Endothelial cell of hepatic sinusoid (primary cell): ENCODE results near the gene SMARCB1.

ENCODE experiments used
- in situ Hi-C: cut with HindIII; loops from 2 replicates; pipeline ENCODE4 v1.10.0; 2017; ENCODE audit warnings: low sequenced_read_pairs

The SMARCB1 gene

GRCh38 chr22:23760056-23760455 is 26.7 kb upstream of the SMARCB1 start:
- in situ Hi-C loops, result loop anchor here (5.0 kb wide), 1 partner anchor 77 kb away; the partner anchor contains the start of gene DERL3

GRCh38 chr22:23762842-23763578 is 23.8 kb upstream of the SMARCB1 start, which contains the start of gene C22orf15:
C22orf15 (plus strand) TSS chr22:23762990; CDS start chr22:23763307, 317 bp downstream.
- in situ Hi-C loops, result loop anchor here (5.0 kb wide), 1 partner anchor 74 kb away; the partner anchor contains the start of gene DERL3

- in situ Hi-C loops, result loop anchor here (5.0 kb wide), 1 partner anchor 74 kb away; the partner anchor contains the start of gene DERL3
Measured at GRCh38 chr22:23763579-23763945, 23.2 kb upstream of the SMARCB1 start.

DNA sequence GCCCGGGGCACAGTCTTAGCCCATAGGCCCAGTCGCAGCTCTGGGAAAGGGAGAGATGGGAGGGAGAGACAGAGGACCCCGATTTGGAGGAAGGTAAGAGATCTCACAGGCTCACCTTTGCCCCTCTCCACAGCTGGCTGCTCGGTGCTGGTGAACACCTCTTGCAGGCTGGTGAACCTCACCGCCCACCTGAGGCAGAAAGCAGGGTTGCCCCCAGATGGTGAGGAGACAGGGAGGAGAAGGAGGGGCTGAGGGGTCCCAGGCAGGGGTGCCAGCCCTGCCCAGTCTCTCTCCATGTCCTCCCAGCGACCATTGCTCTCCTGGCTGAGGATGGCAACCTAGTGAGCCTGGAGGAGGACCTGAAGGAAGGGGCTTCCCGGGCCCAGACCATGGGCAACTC is 22.8 kb upstream of the SMARCB1 start:
- in situ Hi-C loops, result loop anchor here (5.0 kb wide), 1 partner anchor 73 kb away; the partner anchor contains the start of gene DERL3

DNA sequence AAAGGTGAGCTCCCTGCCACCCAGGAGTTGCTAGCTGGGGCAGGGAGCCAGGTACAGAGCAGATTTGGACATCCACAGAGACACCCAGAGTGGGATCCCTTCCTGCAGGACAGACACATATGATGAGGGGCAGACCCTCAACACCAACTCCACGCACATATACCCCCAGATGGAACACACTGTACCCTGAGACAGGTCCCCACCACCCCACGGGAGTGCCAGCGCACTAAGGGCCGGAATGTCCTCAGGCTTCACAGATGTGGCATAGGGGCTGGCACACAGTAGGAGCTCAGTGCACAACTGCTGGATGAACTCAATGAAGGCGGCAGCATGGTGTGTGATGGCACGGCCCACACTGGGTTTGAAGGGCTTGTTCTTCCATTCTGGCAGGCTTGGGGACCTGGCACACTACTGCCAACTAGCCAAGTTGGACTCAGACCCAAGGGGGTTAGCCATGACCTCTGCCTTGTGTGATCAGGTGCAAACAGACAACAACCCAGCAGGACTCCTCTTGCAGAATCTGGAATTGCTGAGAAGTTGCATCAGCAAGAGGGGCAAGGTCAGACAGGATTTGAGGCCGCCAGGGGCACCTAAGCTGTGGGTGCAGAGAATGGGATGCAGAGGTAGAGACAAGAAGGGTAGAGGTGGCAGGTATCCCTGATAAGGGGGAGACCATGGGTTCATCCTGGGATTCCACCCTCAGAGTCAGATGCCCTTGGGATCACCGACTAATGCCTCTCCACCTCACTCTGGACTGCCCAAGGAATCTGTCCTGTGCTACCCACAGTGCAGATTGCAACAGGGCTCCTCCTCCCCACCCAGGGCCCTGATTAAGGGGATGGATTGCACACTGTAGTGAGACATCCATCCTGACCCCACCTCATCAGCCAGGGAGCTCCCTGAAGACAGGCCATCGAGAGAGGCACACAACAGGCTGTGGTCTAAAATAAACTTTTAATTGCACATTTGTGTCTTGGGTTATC is 21.6 kb upstream of the SMARCB1 start:
- in situ Hi-C loops, result loop anchor here (5.0 kb wide), 1 partner anchor 72 kb away; the partner anchor contains the start of gene DERL3

- in situ Hi-C loops, result no loop called here
Measured at GRCh38 chr22:23767303-23767672, 19.5 kb upstream of the SMARCB1 start.

DNA sequence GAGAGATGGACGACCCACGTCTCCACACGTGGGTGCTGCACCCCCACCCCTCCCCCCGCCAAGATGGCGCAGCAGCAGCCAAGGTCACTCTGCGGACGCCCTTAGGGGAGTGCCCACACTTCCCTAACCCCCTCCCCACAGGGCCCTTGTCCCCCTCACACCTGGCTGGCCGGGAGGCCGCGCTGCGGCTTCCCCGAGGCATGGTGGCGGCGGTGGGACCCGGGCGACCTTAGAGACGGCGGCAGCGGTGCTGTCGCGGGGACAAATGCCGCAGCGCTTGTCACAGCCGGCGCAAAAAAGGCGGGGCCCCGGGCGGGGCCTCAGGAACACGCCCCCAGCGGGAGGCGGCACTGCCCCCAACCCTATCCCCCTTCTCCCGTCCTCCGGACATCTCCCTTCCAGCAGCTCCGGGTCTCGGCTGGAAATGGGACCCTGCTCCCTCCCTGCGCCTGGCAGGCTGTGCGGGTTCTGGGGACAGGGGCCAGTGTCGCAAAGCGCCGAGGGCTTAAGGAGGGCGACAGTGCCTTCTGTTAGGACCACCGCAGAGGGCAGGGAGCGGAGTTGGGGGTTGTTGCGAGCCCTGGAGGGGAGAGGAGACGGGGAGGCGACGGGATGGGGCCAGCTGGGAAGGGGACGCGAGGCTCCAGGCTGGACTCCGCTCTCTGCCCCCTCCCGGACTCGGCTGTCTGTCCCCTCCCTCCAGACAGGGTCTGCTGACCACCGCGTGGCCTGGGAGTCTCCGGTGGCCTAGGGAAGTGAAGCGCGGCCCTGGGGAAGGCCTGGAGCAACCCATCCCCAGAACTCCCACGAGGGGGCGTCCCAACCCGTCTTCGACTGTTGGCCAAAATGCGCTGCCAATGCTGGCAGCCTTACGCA is 18.9 kb upstream of the SMARCB1 start, which contains the start of gene CHCHD10:
Gene CHCHD10 (minus strand): TSS at position 300 of the 876 bp plus-strand sequence. CDS start 98 bp downstream, at position 202.
- in situ Hi-C loops, result no loop called here

GRCh38 chr22:23769321-23769965 is 17.3 kb upstream of the SMARCB1 start:
- in situ Hi-C loops, result no loop called here

DNA sequence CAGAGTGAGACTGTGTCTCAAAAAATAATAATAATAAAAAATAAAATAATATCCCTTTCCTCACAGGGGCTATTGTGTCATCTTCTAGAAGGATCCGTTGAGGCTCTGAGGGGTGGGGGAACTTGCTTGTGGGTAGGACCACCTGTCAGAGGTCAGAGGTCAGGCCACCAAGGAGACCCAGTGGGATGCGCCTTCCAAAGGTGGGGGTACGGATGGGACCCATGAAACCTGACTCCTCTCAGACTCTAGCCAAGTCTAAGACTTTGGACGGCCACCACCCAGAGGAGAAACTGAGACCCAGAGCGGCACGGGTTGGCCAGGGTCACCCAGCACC is 14.5 kb upstream of the SMARCB1 start:
- in situ Hi-C loops, result no loop called here

DNA sequence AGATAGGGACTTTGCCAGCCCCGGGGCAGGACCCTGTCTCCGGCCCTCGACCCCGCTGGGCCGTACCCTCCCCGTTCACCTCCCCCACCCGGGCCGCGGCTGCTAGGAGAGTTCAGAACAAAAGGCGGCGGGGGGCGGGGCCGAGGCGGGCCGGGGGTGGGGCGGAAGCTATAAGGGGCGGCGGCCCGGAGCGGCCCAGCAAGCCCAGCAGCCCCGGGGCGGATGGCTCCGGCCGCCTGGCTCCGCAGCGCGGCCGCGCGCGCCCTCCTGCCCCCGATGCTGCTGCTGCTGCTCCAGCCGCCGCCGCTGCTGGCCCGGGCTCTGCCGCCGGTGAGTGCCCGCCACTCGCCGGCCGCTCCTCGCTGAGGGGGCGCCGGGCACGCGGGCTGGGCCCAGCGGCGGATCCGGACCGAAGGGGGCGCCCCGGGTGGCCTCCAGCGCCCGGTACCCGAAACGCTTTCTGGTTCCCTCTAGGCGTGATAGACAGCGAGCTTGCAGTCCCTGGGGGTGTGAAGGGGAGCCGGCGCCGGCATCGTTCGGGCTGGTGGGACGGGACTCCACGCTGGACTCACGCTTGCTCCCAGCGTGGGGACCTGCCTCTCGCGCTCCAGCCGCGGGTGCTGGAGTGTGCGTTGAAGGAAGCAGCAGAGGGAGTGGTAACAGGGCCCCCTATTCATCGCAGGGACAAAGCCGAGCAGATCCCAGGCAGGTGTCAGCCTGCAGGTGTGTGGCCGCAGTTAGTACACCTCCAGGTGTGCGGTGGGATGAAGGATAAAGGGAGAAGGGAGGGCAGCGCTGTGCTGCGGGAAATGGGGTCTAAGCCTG is 13.9 kb upstream of the SMARCB1 start, which contains the start of gene MMP11:
Gene MMP11 (plus strand): TSS at position 201 of the 825 bp plus-strand sequence. CDS start 22 bp downstream, at position 223.
- in situ Hi-C loops, result no loop called here

DNA sequence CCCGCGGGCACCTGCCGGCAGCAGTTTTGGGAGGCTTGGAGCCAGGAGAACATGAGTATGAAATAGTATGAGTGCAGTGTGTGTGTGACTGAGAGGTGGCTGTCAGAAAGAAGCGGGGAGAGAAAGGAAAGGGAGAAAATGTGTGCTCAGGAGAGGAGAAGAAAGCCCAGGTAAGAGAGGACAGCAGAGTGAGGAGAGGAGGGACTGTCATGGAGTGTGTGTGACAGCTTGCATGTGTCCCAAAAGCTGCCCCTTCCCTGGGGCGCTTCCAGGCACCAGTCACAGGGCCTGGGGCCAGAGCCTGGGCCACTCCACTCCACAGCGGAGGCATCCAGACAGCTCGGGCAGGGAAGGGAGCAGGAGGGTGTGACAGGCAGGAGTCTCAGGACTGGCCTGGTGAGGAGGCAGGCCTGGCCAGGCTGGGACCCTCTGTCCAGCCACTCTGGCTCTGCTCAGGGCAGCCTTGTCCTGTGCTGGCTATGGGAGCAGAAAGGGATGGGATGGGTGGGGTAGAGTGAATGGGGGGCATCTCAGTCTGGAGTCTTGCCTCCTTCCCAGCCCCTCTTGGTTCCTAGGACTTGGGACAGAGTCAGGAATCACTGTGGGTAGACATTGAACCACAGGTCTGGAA is 13.2 kb upstream of the SMARCB1 start:
- in situ Hi-C loops, result no loop called here

DNA sequence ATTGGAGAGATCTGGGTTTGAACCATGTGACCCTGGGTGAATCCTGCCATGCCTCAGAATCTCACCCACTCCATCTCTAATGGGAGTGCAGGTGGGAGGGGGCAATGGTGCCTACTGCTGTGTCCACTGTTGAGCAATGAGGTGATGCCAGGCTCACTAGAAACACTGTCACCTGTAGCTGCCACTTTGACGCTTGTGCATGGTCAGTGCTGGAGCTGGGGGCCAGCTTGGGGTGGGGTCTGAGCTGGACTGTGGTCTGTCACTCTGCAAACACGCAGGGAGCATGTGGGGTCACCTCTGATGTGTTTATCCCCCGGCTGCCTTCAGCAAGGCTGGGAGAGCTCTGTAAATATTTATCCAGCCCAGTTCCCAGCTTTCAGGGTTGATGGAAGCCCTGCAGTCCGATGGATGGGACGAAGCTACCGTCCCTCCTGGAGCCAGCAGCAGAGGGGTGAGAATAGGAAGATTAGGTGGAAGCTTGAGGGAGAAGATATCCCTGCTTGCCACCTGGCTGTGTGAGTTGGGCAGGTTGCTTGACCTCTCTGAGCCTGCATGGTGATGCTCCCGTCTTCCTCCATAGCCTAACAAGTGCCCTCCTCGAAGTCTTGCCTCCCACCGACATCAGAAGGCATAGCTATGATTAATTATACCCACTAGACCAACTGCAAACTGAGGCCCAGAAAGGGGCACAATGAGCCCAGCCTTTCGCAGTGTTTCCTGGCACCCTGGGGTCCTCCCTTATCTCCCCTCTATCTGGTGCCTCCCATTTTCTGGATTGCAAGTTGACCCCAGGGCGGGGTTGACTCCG is 12.4 kb upstream of the SMARCB1 start:
- in situ Hi-C loops, result no loop called here

DNA sequence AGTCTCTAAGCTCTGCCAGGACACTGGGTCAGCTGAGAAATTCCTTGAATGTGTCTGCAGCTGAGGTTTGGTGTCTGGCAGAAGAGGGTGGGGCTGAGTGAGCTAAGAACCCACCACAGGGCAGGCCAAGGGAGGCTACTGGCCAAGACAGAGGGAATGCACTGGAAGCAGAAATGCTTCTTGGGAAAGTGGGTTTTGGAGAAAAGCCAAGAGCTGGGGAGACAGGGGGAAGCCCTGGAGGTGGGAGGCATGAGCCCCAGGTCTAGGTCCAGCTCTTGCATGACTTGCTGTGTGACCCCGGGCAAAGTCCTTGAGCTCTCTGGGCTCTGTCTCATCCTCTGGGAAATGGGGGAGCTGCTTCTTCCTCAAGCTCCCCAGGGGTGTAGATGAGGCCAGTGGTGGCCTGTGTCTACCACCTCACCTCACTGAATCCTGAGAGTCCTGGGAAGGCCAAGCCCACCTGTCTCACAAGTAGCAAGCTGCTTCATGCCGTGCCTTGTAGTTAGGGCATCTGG is 11.8 kb upstream of the SMARCB1 start:
- in situ Hi-C loops, result no loop called here

DNA sequence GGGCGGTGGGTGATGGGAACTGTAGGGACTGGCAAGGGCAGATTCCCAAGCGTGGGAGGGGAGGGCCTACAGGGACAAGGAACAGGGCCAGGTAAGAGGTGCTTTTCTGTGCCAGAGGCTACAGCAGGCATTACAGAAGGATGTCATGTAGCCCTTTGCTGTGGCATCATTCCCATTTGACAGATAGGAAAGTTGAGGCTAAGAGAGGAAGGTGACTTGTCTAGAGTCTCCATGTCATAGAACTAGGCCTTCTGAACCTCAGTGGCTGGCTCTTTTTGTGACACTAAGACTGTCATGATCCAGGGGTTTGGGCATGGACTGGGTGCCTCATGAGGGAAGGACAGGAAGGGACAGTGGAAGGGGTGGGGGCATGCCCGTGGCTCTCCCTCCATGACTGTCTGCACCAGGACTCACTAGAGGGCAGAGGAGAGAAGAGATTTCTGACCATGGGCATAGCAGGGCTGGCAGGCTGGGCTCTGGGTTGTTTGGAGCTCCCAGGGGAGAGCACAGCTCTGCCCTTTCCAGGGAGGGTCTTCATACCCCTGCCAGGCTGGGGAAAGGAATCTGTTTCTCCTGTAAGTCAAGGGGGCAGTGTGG is 10.9 kb upstream of the SMARCB1 start:
- in situ Hi-C loops, result no loop called here

DNA sequence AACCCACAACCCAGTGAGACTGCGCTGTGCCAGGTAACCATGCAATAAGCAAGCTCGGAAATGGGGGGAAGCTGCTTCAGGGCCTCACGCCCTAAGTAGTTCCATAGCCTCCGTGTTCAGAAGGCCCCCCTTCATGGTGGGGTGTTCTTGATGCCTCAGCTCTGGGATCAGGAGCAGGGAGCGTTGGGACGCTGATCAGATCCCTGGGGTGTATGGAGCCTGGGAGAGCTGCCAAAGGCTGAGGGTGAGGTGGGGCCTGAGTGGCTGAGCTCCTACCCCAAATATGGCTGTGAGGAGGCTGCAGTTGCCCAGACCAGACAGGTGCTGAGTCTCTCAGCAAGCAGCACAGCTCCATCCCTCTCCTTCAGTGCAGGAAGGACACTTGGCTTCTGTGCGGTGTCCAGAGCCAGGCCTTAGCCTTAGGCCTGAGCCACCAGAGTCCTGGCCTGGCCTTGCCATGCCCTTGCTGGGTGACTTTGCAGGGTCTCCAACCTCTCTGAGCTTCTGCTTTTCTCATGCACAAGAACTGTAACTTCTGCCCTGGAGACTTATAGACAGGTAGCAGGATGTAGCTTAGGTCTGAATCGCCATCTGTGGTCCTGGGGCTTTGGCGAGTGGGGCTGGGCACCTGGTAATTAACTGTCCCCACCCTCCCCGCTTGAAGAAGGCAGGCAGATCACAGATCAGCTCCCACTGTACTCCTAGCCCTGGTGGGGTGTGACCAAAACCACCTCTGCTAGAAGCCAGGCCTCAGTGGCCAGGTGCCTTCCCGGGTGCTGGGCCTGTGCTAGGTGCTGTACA is 8.8 kb upstream of the SMARCB1 start:
- in situ Hi-C loops, result no loop called here

- in situ Hi-C loops, result no loop called here
Measured at GRCh38 chr22:23778577-23778900, 8.2 kb upstream of the SMARCB1 start.
